Upper lobe of right lung (tissue), 1 donor: ENCODE results near the gene UNC13B. TPM values are rescaled to one million over a fixed set of nuclear protein-coding genes. Genes with fewer than 3 reads are reported as not detected.

Experiments used
- ATAC-seq: fragments of 200-7000 bp; cut with Tn5 transposase; one replicate; pipeline ENCODE4 v1.9.1; 2020; ENCODE audit warnings: mild to moderate bottlenecking, moderate library complexity
- DNase-seq: peaks from one replicate; pipeline ENCODE4 v3.0.0-alpha.2; 2020
- H3K27ac ChIP-seq: fragments of 200-600 bp; one replicate; pipeline ENCODE4 v1.8.0; 2022
- H3K27me3 ChIP-seq: fragments of 200-600 bp; one replicate; pipeline ENCODE4 v1.8.0; 2022; ENCODE audit warnings: mild to moderate bottlenecking
- H3K36me3 ChIP-seq: fragments of 200-600 bp; one replicate; pipeline ENCODE4 v1.8.0; 2022
- H3K4me1 ChIP-seq: fragments of 200-600 bp; one replicate; pipeline ENCODE4 v1.8.0; 2022
- H3K4me3 ChIP-seq: fragments of 200-600 bp; one replicate; pipeline ENCODE4 v1.8.0; 2022; ENCODE audit warnings: mild to moderate bottlenecking
- H3K9me3 ChIP-seq: fragments of 200-600 bp; one replicate; pipeline ENCODE4 v1.8.0; 2022
- CTCF ChIP-seq: fragments of 200-600 bp; IDR thresholded peaks from one replicate; pipeline ENCODE4 v1.8.0; 2022; ENCODE audit warnings: antibody characterized with exemption
- intact Hi-C: fragments of 100-400 bp; cut with DNase I; formaldehyde crosslinking; loops from one replicate; pipeline ENCODE4 v1.11.0; 2022
- long read RNA-seq: library from polyadenylated mRNA; unstranded; transcript quantifications from one replicate; pipeline ENCODE4 v2.0.0, GENCODE V29; 2021
- total RNA-seq: library from RNA; stranded (reverse); fragmentation: NEBNext Ultra II Directional; extraction: Animal tissue kit (Norgen Biotek cat#: 25700); gene quantifications from one replicate; pipeline ENCODE4 v1.2.1, GENCODE V29; 2021
- donor health status: DM: no; HTN: yes; CAD: no; lungs with severe emphysema.

The UNC13B gene
- 92.1 TPM for total RNA-seq
- long read RNA-seq, full-length matches to known transcripts: 11 of 79 reads
- long read RNA-seq, partial matches to known transcripts: 54 of 79 reads
- long read RNA-seq, other reads (novel, unspliced or antisense): 14 of 79 reads

DNA sequence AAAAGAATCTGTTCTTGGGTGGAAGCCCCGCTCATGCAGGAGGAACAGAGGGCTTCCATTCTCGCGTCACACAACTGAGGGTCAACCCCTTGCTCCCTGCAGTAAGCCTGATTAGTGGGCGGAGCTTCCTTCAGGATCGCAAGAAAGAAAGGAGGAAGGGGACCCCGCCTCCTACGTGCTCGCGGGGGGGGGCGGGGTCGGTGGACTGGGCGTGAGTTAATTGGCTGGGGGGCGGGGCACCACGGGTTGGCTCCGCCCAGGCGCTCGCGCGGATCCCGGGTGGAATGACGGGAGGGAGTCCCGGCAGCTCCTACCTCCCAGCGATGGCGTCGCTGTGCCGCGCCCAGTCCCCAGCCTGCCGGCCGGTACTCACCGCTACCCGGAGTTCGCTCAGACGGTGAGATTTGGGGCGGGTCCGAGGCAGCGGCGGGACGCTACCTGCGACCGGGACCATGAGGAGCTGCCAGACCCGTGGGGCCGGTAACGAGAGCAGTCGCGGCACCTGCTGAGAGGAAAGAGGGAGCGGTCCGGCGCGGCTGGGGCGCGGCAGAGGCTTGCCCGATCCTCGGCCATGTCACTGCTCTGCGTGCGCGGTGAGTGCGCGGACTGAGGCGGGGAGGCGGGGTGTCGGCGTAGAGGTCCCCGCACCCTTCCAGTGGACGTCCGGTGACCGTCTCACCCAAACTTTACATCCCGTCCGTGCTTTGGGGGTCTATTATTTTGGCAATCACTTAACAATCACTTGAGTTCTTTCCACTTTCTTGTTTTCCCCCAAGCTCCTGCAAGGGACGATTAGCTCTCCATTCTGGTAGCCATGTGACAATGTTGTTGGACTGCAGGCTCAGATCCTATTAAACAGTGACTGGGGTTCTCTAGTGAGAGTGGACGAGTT, at the start of gene UNC13B:
Gene UNC13B (plus strand): TSS at position 297 of the 892 bp plus-strand sequence. CDS start 275 bp downstream, at position 572.
- Histone ChIP-seq H3K27ac (peak within 1 kb of the TSS; percentile 92), H3K36me3 (no peaks in the 10 kb centered on the region), H3K4me1 (peaks cover 5% of the 10 kb centered on the region), H3K27me3 (no peaks in the 10 kb centered on the region), H3K4me3 (peak within 1 kb of the TSS; percentile 84), H3K9me3 (no peaks in the 10 kb centered on the region)
- TF ChIP-seq CTCF: peak; percentile 44
- peak; percentile 97 for DNase-seq
- intact Hi-C loops: no loop called here
- ATAC-seq: peak; percentile 100

- Histone ChIP-seq H3K4me3 (peak overlapping the region; percentile 77), H3K9me3 (no peaks in the 10 kb centered on the region), H3K27me3 (no peaks in the 10 kb centered on the region), H3K4me1 (peaks cover 57% of the 10 kb centered on the region), H3K36me3 (peaks cover 10% of the 10 kb centered on the region), H3K27ac (peak overlapping the region; percentile 84)
- DNase-seq: no peak
- intact Hi-C loops: no loop called here
- TF ChIP-seq CTCF: no peak
- no peak for ATAC-seq
Observed at GRCh38 chr9:35112257-35113020, 49.4 kb upstream of the UNC13B start.

DNA sequence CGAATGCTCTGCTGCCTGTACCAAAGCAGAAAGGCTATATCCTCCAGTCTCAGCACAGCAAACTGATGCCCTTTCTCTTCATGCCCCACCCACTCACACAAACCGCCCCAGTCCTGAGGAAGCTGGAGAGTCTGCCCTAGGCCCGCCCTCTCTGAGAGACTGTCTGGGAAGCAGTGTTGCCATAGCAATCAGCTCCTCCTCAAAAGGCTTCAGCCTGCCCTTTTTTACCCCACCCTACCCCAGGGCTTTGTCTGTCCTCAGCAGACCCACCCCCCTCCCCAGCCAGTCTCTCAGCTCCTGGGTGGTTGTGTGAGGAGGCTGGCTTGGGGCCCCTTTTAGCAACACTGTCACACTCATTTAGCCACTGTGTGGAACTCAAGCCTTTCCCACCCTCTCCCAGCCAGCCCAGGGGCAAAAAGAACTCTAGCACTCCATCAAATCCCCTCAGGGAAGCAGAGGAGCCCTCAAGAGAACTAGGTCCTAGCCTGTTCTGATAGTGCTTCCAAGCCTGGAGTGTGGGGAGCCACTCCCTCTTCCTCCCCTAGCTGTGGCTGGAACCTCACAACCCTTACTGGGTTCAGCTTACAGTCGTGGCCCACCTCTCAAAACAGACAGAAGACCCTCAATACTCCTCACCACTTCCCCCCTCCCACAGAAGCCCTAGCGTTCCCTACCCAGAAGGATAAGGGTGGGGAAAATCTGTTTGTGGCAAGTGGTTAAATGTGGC, 47.5 kb upstream of the UNC13B start:
- H3K9me3 ChIP-seq: no peaks in the 10 kb centered on the region
- peak; percentile 87 for DNase-seq
- no peaks in the 10 kb centered on the region for H3K36me3 ChIP-seq
- ATAC-seq: peak; percentile 22
- peaks cover 57% of the 10 kb centered on the region for H3K4me1 ChIP-seq
- peak overlapping the region; percentile 89 for H3K27ac ChIP-seq
- intact Hi-C loops: no loop called here
- H3K27me3 ChIP-seq: no peaks in the 10 kb centered on the region
- H3K4me3 ChIP-seq: peak overlapping the region; percentile 71
- no peak for TF ChIP-seq CTCF

- Histone ChIP-seq H3K27me3 (no peaks in the 10 kb centered on the region), H3K27ac (peak overlapping the region; percentile 89), H3K36me3 (no peaks in the 10 kb centered on the region), H3K4me1 (peaks cover 54% of the 10 kb centered on the region), H3K4me3 (peak overlapping the region; percentile 71), H3K9me3 (no peaks in the 10 kb centered on the region)
- ATAC-seq: peak; percentile 19
- TF ChIP-seq CTCF: no peak
- intact Hi-C loops: loop anchor here (5.0 kb wide), 1 partner anchor 142 kb away; no protein-coding TSS in a partner anchor
- DNase-seq: peak; percentile 84
Observed at GRCh38 chr9:35114840-35115628, 46.8 kb upstream of the UNC13B start.
